ENCODE results near the gene SLC2A13.

DNA sequence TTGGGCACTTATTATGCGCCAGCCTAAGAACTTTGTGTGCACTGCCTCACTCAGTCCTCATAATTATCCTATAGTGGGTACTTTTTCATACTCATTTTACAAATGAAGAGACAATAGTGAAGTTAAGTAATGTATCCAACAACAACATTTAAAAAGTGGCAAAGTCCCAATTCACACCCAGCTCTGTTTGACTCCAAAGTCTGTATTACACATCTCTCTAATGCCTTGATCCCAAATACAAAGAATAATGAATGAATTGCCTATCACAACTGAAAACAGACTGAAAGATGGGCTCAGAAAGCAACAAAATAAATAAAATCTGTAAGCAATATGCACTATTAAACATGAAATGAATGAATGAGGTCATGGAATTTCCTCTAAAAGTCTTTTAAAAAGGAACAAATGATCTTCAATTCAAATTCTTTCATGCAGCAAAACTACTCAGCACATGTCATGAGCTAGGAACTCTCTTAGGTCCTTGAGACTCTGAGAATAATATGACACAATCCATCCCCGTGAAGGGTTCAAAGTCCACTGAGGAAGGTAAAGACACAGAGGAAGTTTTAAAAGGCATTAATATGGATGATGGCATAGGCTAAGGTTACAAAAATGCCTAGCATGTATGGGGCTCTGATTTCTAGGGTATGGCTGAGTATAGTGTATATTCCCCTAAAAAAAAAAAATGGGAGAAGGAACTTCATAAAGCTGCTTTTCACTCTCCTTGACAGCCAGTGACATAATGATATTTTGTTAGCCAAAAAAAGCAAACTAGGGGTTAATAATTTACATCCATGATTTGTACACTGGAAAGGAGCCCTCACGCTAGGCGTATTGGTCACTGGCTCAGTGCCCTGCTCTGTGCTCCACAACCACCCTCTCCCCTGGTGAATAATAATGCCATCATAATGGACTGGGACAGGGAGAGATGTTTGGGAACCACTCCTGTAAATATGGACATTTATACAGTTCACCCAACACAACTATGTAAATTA, 103.4 kb downstream of the SLC2A13 start:
- TF ChIP-seq POLR2A (IDR thresholded peaks at IDR 0.05) (no peak), POLR2AphosphoS5 (IDR thresholded peaks at IDR 0.05) (no peak), EP300 (IDR thresholded peaks at IDR 0.05) (no peak)
- TF ChIP-seq, protein P1, sequence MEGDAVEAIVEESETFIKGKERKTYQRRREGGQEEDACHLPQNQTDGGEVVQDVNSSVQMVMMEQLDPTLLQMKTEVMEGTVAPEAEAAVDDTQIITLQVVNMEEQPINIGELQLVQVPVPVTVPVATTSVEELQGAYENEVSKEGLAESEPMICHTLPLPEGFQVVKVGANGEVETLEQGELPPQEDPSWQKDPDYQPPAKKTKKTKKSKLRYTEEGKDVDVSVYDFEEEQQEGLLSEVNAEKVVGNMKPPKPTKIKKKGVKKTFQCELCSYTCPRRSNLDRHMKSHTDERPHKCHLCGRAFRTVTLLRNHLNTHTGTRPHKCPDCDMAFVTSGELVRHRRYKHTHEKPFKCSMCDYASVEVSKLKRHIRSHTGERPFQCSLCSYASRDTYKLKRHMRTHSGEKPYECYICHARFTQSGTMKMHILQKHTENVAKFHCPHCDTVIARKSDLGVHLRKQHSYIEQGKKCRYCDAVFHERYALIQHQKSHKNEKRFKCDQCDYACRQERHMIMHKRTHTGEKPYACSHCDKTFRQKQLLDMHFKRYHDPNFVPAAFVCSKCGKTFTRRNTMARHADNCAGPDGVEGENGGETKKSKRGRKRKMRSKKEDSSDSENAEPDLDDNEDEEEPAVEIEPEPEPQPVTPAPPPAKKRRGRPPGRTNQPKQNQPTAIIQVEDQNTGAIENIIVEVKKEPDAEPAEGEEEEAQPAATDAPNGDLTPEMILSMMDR (IDR thresholded peaks at IDR 0.05), result no peak
